ENCODE measurements around the gene RAB1B.

- TF ChIP-seq, protein P1, sequence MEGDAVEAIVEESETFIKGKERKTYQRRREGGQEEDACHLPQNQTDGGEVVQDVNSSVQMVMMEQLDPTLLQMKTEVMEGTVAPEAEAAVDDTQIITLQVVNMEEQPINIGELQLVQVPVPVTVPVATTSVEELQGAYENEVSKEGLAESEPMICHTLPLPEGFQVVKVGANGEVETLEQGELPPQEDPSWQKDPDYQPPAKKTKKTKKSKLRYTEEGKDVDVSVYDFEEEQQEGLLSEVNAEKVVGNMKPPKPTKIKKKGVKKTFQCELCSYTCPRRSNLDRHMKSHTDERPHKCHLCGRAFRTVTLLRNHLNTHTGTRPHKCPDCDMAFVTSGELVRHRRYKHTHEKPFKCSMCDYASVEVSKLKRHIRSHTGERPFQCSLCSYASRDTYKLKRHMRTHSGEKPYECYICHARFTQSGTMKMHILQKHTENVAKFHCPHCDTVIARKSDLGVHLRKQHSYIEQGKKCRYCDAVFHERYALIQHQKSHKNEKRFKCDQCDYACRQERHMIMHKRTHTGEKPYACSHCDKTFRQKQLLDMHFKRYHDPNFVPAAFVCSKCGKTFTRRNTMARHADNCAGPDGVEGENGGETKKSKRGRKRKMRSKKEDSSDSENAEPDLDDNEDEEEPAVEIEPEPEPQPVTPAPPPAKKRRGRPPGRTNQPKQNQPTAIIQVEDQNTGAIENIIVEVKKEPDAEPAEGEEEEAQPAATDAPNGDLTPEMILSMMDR (conservative IDR thresholded peaks at IDR 0.05 in 1 of 2, IDR thresholded peaks at IDR 0.05 in 1 of 2; ENCODE audit: extremely low read depth in 1 of 2, insufficient read depth in 1 of 2, low read depth in 1 of 2, low read length in 2 of 2) = no peak
- no peak for TF ChIP-seq EZH2 (IDR thresholded peaks at IDR 0.05; ENCODE audit: borderline replicate concordance, low read length)
Observed at GRCh38 chr11:66283461-66284105, 15.1 kb downstream of the RAB1B start.
